Panc1 (cell line): ENCODE results near the gene PDGFA. TPM values are rescaled to one million over a fixed set of nuclear protein-coding genes. Genes with fewer than 3 reads are reported as not detected.

Experiments
- ATAC-seq: fragments of 200-7000 bp; cut with Tn5 transposase; 2 replicates; pipeline ENCODE4 v1.9.1; 2020; ENCODE audit warnings: mild to moderate bottlenecking, moderate library complexity
- BruUV-seq: library from RNA; stranded (reverse); fragments of 400-500 nt; replicated peaks from 2 replicates; lab custom pipeline; 2021; lab: Mats Ljungman, UMichigan
- CTCF ChIA-PET: fragments of 300-600 bp; sonication (Branson Sonifier 250); formaldehyde crosslinking; loops from one replicate; lab custom pipeline; 2022; ENCODE audit warnings: antibody characterized with exemption; lab: Charles Lee
- POLR2A ChIA-PET: fragments of 300-600 bp; sonication (Branson Sonifier 250); formaldehyde crosslinking; loops from one replicate; lab custom pipeline; 2022; ENCODE audit warnings: antibody characterized with exemption; lab: Charles Lee
- DNase-seq: peaks from one replicate; pipeline ENCODE4 v3.0.0-alpha.2; 2010; ENCODE audit warnings: low read depth, low spot score
- H3K27ac ChIP-seq: 2 replicates; pipeline ENCODE4 v1.5.1; 2011; ENCODE audit warnings: mild to moderate bottlenecking, low read length, inconsistent platforms
- H3K27me3 ChIP-seq: fragments of 200-500 bp; sonication (Bioruptor generic); 2 replicates; pipeline ENCODE4 v1.6.0; 2014; ENCODE audit warnings: low read length, inconsistent platforms; ENCODE audit not compliant: control insufficient read depth, insufficient read depth
- H3K36me3 ChIP-seq: fragments of 200-500 bp; sonication (Bioruptor generic); 2 replicates; pipeline ENCODE4 v1.5.1; 2014; ENCODE audit warnings: inconsistent platforms, mild to moderate bottlenecking, low read length, moderate library complexity; ENCODE audit not compliant: control insufficient read depth, insufficient read depth
- H3K4me1 ChIP-seq: 2 replicates; pipeline ENCODE4 v1.5.1; 2011; ENCODE audit warnings: inconsistent platforms, mild to moderate bottlenecking, low read length, moderate library complexity; ENCODE audit not compliant: control insufficient read depth, insufficient read depth
- H3K4me3 ChIP-seq, 2 experiments: 2 replicates each; pipeline ENCODE4 v1.5.1; 2011 to 2012; ENCODE audit warnings: low read depth in 2 of 2, low read length in 2 of 2, mild to moderate bottlenecking in 2 of 2, inconsistent platforms in 1 of 2, moderate library complexity in 1 of 2
- H3K9me3 ChIP-seq: fragments of 200-500 bp; sonication (Bioruptor generic); 2 replicates; pipeline ENCODE4 v1.5.1; 2014; ENCODE audit warnings: low read depth, mild to moderate bottlenecking, inconsistent platforms, low read length, moderate library complexity; ENCODE audit not compliant: control insufficient read depth, insufficient read depth
- POLR2AphosphoS5 ChIP-seq: IDR thresholded peaks from 2 replicates; pipeline ENCODE4 v1.6.1; 2012; ENCODE audit warnings: mild to moderate bottlenecking, low read depth, low read length, moderate library complexity
- SIN3A ChIP-seq: IDR thresholded peaks from 2 replicates; pipeline ENCODE4 v1.6.1; 2012; ENCODE audit warnings: low read depth, mild to moderate bottlenecking, low read length, moderate library complexity, borderline replicate concordance; ENCODE audit not compliant: insufficient read depth
- TCF7L2 ChIP-seq: IDR thresholded peaks from 2 replicates; pipeline ENCODE4 v1.6.1; 2011; ENCODE audit warnings: mild to moderate bottlenecking, low read depth, low read length, inconsistent platforms
- in situ Hi-C: cut with HindIII; loops from 2 replicates; pipeline ENCODE4 v1.10.0; 2016; ENCODE audit warnings: low sequenced_read_pairs, low pct_unique_long_range_greater_than_20kb
- intact Hi-C: fragments of 100-400 bp; cut with micrococcal nuclease; formaldehyde crosslinking; loops from one replicate; pipeline ENCODE4 v1.10.0; 2022; ENCODE audit not compliant: unreplicated experiment
- total RNA-seq: library from RNA; stranded (reverse); gene quantifications from one replicate; pipeline ENCODE4 v1.2.1, GENCODE V29; 2021; ENCODE audit not compliant: unreplicated experiment
- TF ChIP-seq, protein P1 (sequence below), 2 experiments: IDR thresholded peaks; 2 replicates each; pipeline ENCODE4 v1.6.1; 2011 to 2012; ENCODE audit warnings: low read depth in 2 of 2, control low read depth in 1 of 2, low read length in 1 of 2, mild to moderate bottlenecking in 1 of 2, moderate library complexity in 1 of 2; ENCODE audit not compliant: insufficient read depth in 1 of 2
- TF ChIP-seq, protein P2 (sequence below): fragments of 450-650 bp; IDR thresholded peaks from 2 replicates; pipeline ENCODE4 v1.5.1; 2017; ENCODE audit warnings: mild to moderate bottlenecking

The PDGFA gene
- total RNA-seq, 1 experiment from 2014 or later, result 18.5 TPM

DNA sequence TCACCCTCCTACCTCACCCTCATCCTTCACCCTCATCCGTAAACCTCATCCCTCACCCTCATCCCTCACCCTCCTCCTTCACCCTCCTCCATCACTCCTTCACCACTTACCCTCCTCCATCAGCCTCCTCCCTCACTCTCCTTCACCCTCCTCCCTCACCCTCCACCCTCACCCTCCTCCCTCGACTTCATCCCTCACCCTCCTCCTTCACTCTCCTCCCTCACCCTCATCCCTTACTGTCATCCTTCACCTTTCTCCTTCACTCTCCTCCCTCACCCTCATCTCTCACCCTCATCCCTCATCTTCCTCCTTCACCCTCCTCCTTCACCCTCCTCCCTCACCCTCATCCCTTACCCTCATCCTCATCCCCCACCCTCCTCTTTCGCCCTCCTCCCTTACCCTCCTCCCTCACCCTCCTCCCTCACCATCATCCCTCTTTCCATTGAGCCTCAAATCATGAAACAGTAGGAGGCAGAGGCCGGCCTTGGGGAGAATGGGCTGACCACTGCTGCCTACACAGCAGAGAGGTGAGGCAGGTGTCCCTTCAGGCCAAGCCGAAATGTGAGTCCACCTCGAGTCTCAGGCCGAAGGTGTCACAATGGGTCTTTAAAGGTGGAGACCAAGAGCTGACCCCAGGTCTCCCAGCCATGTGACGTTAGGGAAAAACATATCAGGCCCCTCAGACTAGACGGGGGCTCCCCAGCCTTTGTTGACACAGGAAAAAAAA, 53.0 kb downstream of the PDGFA start:
- no peaks in the 10 kb centered on the region for H3K9me3 ChIP-seq
- CTCF ChIA-PET, result no interaction called here
- no peak overlapping the region for H3K27ac ChIP-seq
- POLR2A ChIA-PET, result no interaction called here
- TF ChIP-seq TCF7L2 (no peak), SIN3A (no peak), POLR2AphosphoS5 (no peak)
- TF ChIP-seq, protein P1, sequence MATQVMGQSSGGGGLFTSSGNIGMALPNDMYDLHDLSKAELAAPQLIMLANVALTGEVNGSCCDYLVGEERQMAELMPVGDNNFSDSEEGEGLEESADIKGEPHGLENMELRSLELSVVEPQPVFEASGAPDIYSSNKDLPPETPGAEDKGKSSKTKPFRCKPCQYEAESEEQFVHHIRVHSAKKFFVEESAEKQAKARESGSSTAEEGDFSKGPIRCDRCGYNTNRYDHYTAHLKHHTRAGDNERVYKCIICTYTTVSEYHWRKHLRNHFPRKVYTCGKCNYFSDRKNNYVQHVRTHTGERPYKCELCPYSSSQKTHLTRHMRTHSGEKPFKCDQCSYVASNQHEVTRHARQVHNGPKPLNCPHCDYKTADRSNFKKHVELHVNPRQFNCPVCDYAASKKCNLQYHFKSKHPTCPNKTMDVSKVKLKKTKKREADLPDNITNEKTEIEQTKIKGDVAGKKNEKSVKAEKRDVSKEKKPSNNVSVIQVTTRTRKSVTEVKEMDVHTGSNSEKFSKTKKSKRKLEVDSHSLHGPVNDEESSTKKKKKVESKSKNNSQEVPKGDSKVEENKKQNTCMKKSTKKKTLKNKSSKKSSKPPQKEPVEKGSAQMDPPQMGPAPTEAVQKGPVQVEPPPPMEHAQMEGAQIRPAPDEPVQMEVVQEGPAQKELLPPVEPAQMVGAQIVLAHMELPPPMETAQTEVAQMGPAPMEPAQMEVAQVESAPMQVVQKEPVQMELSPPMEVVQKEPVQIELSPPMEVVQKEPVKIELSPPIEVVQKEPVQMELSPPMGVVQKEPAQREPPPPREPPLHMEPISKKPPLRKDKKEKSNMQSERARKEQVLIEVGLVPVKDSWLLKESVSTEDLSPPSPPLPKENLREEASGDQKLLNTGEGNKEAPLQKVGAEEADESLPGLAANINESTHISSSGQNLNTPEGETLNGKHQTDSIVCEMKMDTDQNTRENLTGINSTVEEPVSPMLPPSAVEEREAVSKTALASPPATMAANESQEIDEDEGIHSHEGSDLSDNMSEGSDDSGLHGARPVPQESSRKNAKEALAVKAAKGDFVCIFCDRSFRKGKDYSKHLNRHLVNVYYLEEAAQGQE (IDR thresholded peaks at IDR 0.05; ENCODE audit: insufficient read depth in 1 of 2, low read depth in 2 of 2, low read length in 1 of 2), result no peak
- TF ChIP-seq, protein P2, sequence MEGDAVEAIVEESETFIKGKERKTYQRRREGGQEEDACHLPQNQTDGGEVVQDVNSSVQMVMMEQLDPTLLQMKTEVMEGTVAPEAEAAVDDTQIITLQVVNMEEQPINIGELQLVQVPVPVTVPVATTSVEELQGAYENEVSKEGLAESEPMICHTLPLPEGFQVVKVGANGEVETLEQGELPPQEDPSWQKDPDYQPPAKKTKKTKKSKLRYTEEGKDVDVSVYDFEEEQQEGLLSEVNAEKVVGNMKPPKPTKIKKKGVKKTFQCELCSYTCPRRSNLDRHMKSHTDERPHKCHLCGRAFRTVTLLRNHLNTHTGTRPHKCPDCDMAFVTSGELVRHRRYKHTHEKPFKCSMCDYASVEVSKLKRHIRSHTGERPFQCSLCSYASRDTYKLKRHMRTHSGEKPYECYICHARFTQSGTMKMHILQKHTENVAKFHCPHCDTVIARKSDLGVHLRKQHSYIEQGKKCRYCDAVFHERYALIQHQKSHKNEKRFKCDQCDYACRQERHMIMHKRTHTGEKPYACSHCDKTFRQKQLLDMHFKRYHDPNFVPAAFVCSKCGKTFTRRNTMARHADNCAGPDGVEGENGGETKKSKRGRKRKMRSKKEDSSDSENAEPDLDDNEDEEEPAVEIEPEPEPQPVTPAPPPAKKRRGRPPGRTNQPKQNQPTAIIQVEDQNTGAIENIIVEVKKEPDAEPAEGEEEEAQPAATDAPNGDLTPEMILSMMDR, result no peak
- ATAC-seq (no peak), DNase-seq (no peak)
- no peaks in the 10 kb centered on the region for H3K27me3 ChIP-seq
- in situ Hi-C loops (no loop called here), intact Hi-C loops (no loop called here)
- H3K4me3 ChIP-seq, result no peak overlapping the region
- BruUV-seq, result no TSS peak
- H3K36me3 ChIP-seq, result no peaks in the 10 kb centered on the region
- peaks cover 4% of the 10 kb centered on the region; the same call in 1 of the 2 replicates for H3K4me1 ChIP-seq

DNA sequence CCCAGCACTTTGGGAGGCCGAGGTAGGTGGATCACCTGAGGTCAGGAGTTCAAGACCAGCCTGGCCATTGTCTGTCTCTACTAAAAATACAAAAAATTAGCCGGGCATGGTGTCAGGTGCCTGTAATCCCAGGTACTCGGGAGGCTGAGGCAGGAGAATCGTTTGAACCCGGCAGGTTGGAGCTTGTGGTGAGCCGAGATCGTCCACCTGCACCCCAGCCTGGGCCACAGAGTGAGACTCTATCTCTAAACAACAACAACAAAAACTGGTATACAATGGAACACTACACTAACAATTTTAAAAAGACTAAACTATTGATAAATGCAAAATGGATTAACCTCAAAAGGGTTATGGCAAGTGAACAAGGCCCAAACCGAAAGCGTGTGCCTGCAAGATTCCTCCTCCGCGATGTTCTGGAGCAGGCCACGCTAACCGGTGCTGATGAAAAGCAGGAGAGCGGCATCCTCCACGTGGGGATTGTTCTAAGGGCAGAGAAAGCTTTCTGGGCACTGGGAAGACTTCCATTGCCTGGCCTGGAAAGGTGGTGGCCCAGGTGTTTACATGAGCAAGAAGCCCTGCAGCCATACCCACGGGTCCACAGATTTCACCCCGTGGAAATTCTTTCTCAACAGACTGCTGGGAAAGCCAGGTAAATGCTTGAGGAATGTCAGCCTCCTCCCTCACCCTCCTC, 53.8 kb downstream of the PDGFA start:
- no peaks in the 10 kb centered on the region for H3K9me3 ChIP-seq
- H3K4me1 ChIP-seq, result no peaks in the 10 kb centered on the region; the same call in none of the 2 replicates
- no peaks in the 10 kb centered on the region for H3K36me3 ChIP-seq
- no peak for TF ChIP-seq TCF7L2
- TF ChIP-seq POLR2AphosphoS5, result no peak
- TF ChIP-seq, protein P2, result no peak
- no peak for TF ChIP-seq SIN3A
- TF ChIP-seq, protein P1 (IDR thresholded peaks at IDR 0.05; ENCODE audit: insufficient read depth in 1 of 2, low read depth in 2 of 2, low read length in 1 of 2), result no peak
- CTCF ChIA-PET, result no interaction called here
- POLR2A ChIA-PET, result no interaction called here
- in situ Hi-C loops (no loop called here), intact Hi-C loops (no loop called here)
- H3K27ac ChIP-seq, result no peak overlapping the region
- no peak; the same call in 1 of the 2 replicates for ATAC-seq
- no peaks in the 10 kb centered on the region for H3K27me3 ChIP-seq
- no peak overlapping the region for H3K4me3 ChIP-seq
- BruUV-seq, result no TSS peak
- DNase-seq, result no peak
